ENCODE results near the gene DEPDC5. TPM values are rescaled to one million over a fixed set of nuclear protein-coding genes. Genes with fewer than 3 reads are reported as not detected.

DEPDC5 gene
- total and polyA plus RNA-seq, 9 of the 15 experiments (the other 6 are each of a cell fraction or from before 2014, with no cell fraction given), result 2.3 to 12.3 (median 10.7) TPM

DNA sequence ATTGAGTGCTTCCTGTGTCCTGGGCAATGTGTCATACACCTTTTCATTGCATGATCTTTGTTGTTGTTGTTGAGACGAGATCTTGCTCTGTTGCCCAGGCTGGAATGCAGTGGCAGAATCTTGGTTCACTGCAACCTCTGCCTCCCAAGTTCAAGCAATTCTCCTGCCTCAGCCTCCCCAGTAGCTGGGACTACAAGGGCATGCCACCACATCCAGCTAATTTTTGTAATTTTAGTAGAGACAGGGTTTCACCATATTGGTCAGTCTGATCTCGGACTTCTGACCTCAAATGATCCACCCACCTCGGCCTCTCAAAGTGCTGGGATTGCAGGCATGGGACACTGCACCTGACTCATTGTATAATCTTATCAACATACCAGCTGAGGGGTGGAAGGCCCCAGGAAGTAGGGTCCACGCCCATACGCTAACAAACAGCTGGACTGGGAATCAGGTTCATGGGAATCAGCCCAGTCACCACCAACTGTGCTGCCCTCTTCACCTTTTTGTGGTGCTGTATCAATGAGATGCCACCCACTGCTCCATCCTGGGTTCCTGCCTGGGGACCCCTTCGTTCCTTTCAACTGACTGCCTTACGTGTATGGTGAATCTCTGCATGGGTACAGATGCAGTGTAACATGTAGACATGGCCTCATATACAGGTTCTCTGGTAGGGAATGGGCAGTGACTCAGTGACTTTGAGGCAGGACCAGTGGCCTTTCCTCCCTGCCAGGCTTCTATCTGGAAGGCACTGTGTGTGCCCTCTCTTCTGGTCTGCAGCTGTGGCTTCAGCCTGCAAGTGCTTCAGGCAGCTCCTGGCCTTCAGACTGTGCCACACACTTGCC, 158.0 kb downstream of the DEPDC5 start (continued):
- TF ChIP-seq, protein P1, sequence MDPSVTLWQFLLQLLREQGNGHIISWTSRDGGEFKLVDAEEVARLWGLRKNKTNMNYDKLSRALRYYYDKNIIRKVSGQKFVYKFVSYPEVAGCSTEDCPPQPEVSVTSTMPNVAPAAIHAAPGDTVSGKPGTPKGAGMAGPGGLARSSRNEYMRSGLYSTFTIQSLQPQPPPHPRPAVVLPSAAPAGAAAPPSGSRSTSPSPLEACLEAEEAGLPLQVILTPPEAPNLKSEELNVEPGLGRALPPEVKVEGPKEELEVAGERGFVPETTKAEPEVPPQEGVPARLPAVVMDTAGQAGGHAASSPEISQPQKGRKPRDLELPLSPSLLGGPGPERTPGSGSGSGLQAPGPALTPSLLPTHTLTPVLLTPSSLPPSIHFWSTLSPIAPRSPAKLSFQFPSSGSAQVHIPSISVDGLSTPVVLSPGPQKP (CRISPR knock-in tag; IDR thresholded peaks at IDR 0.05), result no peak
- TF ChIP-seq MTF1 (CRISPR knock-in tag; IDR thresholded peaks at IDR 0.05; ENCODE audit: borderline replicate concordance), result no peak
- TF ChIP-seq MEIS2 (IDR thresholded peaks at IDR 0.05; ENCODE audit: partially characterized antibody), result no peak
- TF ChIP-seq, protein P2, sequence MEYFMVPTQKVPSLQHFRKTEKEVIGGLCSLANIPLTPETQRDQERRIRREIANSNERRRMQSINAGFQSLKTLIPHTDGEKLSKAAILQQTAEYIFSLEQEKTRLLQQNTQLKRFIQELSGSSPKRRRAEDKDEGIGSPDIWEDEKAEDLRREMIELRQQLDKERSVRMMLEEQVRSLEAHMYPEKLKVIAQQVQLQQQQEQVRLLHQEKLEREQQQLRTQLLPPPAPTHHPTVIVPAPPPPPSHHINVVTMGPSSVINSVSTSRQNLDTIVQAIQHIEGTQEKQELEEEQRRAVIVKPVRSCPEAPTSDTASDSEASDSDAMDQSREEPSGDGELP (CRISPR knock-in tag; IDR thresholded peaks at IDR 0.05; ENCODE audit: borderline replicate concordance), result peak; percentile 94
- TF ChIP-seq, protein P3, sequence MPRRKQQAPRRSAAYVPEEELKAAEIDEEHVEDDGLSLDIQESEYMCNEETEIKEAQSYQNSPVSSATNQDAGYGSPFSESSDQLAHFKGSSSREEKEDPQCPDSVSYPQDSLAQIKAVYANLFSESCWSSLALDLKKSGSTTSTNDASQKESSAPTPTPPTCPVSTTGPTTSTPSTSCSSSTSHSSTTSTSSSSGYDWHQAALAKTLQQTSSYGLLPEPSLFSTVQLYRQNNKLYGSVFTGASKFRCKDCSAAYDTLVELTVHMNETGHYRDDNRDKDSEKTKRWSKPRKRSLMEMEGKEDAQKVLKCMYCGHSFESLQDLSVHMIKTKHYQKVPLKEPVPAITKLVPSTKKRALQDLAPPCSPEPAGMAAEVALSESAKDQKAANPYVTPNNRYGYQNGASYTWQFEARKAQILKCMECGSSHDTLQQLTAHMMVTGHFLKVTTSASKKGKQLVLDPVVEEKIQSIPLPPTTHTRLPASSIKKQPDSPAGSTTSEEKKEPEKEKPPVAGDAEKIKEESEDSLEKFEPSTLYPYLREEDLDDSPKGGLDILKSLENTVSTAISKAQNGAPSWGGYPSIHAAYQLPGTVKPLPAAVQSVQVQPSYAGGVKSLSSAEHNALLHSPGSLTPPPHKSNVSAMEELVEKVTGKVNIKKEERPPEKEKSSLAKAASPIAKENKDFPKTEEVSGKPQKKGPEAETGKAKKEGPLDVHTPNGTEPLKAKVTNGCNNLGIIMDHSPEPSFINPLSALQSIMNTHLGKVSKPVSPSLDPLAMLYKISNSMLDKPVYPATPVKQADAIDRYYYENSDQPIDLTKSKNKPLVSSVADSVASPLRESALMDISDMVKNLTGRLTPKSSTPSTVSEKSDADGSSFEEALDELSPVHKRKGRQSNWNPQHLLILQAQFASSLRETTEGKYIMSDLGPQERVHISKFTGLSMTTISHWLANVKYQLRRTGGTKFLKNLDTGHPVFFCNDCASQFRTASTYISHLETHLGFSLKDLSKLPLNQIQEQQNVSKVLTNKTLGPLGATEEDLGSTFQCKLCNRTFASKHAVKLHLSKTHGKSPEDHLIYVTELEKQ (CRISPR knock-in tag; IDR thresholded peaks at IDR 0.05), result no peak
- TF ChIP-seq ZEB2 (IDR thresholded peaks at IDR 0.05), result 0 out of 2 replicates have a peak, but pooled peaks have one; percentile 15
- TF ChIP-seq, protein P4, sequence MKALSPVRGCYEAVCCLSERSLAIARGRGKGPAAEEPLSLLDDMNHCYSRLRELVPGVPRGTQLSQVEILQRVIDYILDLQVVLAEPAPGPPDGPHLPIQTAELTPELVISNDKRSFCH (CRISPR knock-in tag; IDR thresholded peaks at IDR 0.05), result no peak
- TF ChIP-seq, protein P4 (tag; IDR thresholded peaks at IDR 0.05), result no peak
- no peak for TF ChIP-seq NEUROD1 (IDR thresholded peaks at IDR 0.05; ENCODE audit: borderline replicate concordance, low read depth, low read length, partially characterized antibody)
- TF ChIP-seq PPARD (CRISPR knock-in tag; IDR thresholded peaks at IDR 0.05), result no peak
- TF ChIP-seq EP400 (IDR thresholded peaks at IDR 0.05), result no peak
- no peak for TF ChIP-seq ZSCAN29 (IDR thresholded peaks at IDR 0.05)
- TF ChIP-seq FOSL1 (tag; conservative IDR thresholded peaks at IDR 0.05), result peak; percentile 59; the same call in 1 of the 2 replicates
- no peak for TF ChIP-seq E2F3 (CRISPR knock-in tag; IDR thresholded peaks at IDR 0.05)
- no peak for TF ChIP-seq SMC3 (conservative IDR thresholded peaks at IDR 0.05; ENCODE audit: insufficient read depth, low read depth, low read length)
- TF ChIP-seq HDAC3 (IDR thresholded peaks at IDR 0.05; ENCODE audit: borderline replicate concordance, partially characterized antibody), result no peak
- TF ChIP-seq, protein P5, sequence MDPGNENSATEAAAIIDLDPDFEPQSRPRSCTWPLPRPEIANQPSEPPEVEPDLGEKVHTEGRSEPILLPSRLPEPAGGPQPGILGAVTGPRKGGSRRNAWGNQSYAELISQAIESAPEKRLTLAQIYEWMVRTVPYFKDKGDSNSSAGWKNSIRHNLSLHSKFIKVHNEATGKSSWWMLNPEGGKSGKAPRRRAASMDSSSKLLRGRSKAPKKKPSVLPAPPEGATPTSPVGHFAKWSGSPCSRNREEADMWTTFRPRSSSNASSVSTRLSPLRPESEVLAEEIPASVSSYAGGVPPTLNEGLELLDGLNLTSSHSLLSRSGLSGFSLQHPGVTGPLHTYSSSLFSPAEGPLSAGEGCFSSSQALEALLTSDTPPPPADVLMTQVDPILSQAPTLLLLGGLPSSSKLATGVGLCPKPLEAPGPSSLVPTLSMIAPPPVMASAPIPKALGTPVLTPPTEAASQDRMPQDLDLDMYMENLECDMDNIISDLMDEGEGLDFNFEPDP (CRISPR knock-in tag; IDR thresholded peaks at IDR 0.05), result no peak
- no peak for TF ChIP-seq ZNF263 (CRISPR knock-in tag; IDR thresholded peaks at IDR 0.05; ENCODE audit: borderline replicate concordance)
- TF ChIP-seq ZC3H8 (IDR thresholded peaks at IDR 0.05), result no peak

Measured in K562 (cell line).